ENCODE results near the gene DNAJC5G.
A peak's percentile ranks its signal among the peaks of the same experiment; 100 is the strongest.

The DNAJC5G gene

GRCh38 chr2:27307287-27307544 lies 32.0 kb downstream of the DNAJC5G start:
- no peaks in the 10 kb centered on the region for H3K9me3 ChIP-seq (ENCODE audit: control insufficient read depth, low read length)
- peaks cover 11% of the 10 kb centered on the region for H3K4me1 ChIP-seq (ENCODE audit: control insufficient read depth, insufficient read depth, low read length, poor library complexity, severe bottlenecking)
- H3K27me3 ChIP-seq (replicated peaks; ENCODE audit: control insufficient read depth, insufficient read depth, low read length, poor library complexity, severe bottlenecking) = peaks cover 14% of the 10 kb centered on the region
- no peak overlapping the region for H3K27ac ChIP-seq (ENCODE audit: insufficient read depth, low read length, poor library complexity, severe bottlenecking)
- peak overlapping the region; percentile 37 for H3K4me3 ChIP-seq (ENCODE audit: insufficient read depth, low read depth, low read length, poor library complexity, severe bottlenecking)
- no peak for DNase-seq
- peaks cover 4% of the 10 kb centered on the region for H3K36me3 ChIP-seq (ENCODE audit: control insufficient read depth, insufficient read depth, low read length)

- Histone ChIP-seq H3K4me3 (ENCODE audit: insufficient read depth, low read depth, low read length, poor library complexity, severe bottlenecking) (no peak overlapping the region), H3K27me3 (replicated peaks; ENCODE audit: control insufficient read depth, insufficient read depth, low read length, poor library complexity, severe bottlenecking) (peaks cover 14% of the 10 kb centered on the region), H3K27ac (ENCODE audit: insufficient read depth, low read length, poor library complexity, severe bottlenecking) (no peak overlapping the region), H3K9me3 (ENCODE audit: control insufficient read depth, low read length) (no peaks in the 10 kb centered on the region), H3K4me1 (ENCODE audit: control insufficient read depth, insufficient read depth, low read length, poor library complexity, severe bottlenecking) (peaks cover 11% of the 10 kb centered on the region), H3K36me3 (ENCODE audit: control insufficient read depth, insufficient read depth, low read length) (peaks cover 4% of the 10 kb centered on the region)
- DNase-seq = no peak
Observed at GRCh38 chr2:27307545-27308358, 32.5 kb downstream of the DNAJC5G start.

GRCh38 chr2:27308359-27308881 lies 33.2 kb downstream of the DNAJC5G start, which contains the start of gene UCN:
Gene UCN, minus strand, starts transcription at chr2:27308445. Its CDS starts 550 bp downstream, at chr2:27307895.
- H3K36me3 ChIP-seq (ENCODE audit: control insufficient read depth, insufficient read depth, low read length) = peaks cover 4% of the 10 kb centered on the region
- no peak within 1 kb of the TSS for H3K27ac ChIP-seq (ENCODE audit: insufficient read depth, low read length, poor library complexity, severe bottlenecking)
- no peak for DNase-seq
- H3K4me1 ChIP-seq (ENCODE audit: control insufficient read depth, insufficient read depth, low read length, poor library complexity, severe bottlenecking) = peaks cover 11% of the 10 kb centered on the region
- H3K27me3 ChIP-seq (replicated peaks; ENCODE audit: control insufficient read depth, insufficient read depth, low read length, poor library complexity, severe bottlenecking) = peaks cover 14% of the 10 kb centered on the region
- no peaks in the 10 kb centered on the region for H3K9me3 ChIP-seq (ENCODE audit: control insufficient read depth, low read length)
- no peak within 1 kb of the TSS for H3K4me3 ChIP-seq (ENCODE audit: insufficient read depth, low read depth, low read length, poor library complexity, severe bottlenecking)

GRCh38 chr2:27309651-27310050 lies 34.4 kb downstream of the DNAJC5G start:
- no peak for DNase-seq
- H3K4me3 ChIP-seq (ENCODE audit: insufficient read depth, low read depth, low read length, poor library complexity, severe bottlenecking) = no peak overlapping the region
- peaks cover 14% of the 10 kb centered on the region for H3K27me3 ChIP-seq (replicated peaks; ENCODE audit: control insufficient read depth, insufficient read depth, low read length, poor library complexity, severe bottlenecking)
- H3K36me3 ChIP-seq (ENCODE audit: control insufficient read depth, insufficient read depth, low read length) = peaks cover 4% of the 10 kb centered on the region
- peaks cover 11% of the 10 kb centered on the region for H3K4me1 ChIP-seq (ENCODE audit: control insufficient read depth, insufficient read depth, low read length, poor library complexity, severe bottlenecking)
- H3K27ac ChIP-seq (ENCODE audit: insufficient read depth, low read length, poor library complexity, severe bottlenecking) = no peak overlapping the region
- H3K9me3 ChIP-seq (ENCODE audit: control insufficient read depth, low read length) = no peaks in the 10 kb centered on the region

GRCh38 chr2:27312152-27312551 lies 36.9 kb downstream of the DNAJC5G start:
- peaks cover 4% of the 10 kb centered on the region for H3K36me3 ChIP-seq (ENCODE audit: control insufficient read depth, insufficient read depth, low read length)
- no peak overlapping the region for H3K27ac ChIP-seq (ENCODE audit: insufficient read depth, low read length, poor library complexity, severe bottlenecking)
- no peak for DNase-seq
- H3K4me1 ChIP-seq (ENCODE audit: control insufficient read depth, insufficient read depth, low read length, poor library complexity, severe bottlenecking) = peaks cover 1% of the 10 kb centered on the region
- H3K9me3 ChIP-seq (ENCODE audit: control insufficient read depth, low read length) = no peaks in the 10 kb centered on the region
- H3K27me3 ChIP-seq (replicated peaks; ENCODE audit: control insufficient read depth, insufficient read depth, low read length, poor library complexity, severe bottlenecking) = peaks cover under 1% of the 10 kb centered on the region
- no peak overlapping the region for H3K4me3 ChIP-seq (ENCODE audit: insufficient read depth, low read depth, low read length, poor library complexity, severe bottlenecking)

- no peaks in the 10 kb centered on the region for H3K4me1 ChIP-seq (ENCODE audit: control insufficient read depth, insufficient read depth, low read length, poor library complexity, severe bottlenecking)
- H3K9me3 ChIP-seq (ENCODE audit: control insufficient read depth, low read length) = no peaks in the 10 kb centered on the region
- no peak overlapping the region for H3K27ac ChIP-seq (ENCODE audit: insufficient read depth, low read length, poor library complexity, severe bottlenecking)
- H3K36me3 ChIP-seq (ENCODE audit: control insufficient read depth, insufficient read depth, low read length) = peaks cover 4% of the 10 kb centered on the region
- no peak overlapping the region for H3K4me3 ChIP-seq (ENCODE audit: insufficient read depth, low read depth, low read length, poor library complexity, severe bottlenecking)
- DNase-seq = no peak
- no peaks in the 10 kb centered on the region for H3K27me3 ChIP-seq (replicated peaks; ENCODE audit: control insufficient read depth, insufficient read depth, low read length, poor library complexity, severe bottlenecking)
Observed at GRCh38 chr2:27313882-27314645, 38.8 kb downstream of the DNAJC5G start.

- Histone ChIP-seq H3K4me3 (ENCODE audit: insufficient read depth, low read depth, low read length, poor library complexity, severe bottlenecking) (no peak overlapping the region), H3K36me3 (ENCODE audit: control insufficient read depth, insufficient read depth, low read length) (peaks cover 4% of the 10 kb centered on the region)
- no peak for DNase-seq
Observed at GRCh38 chr2:27314709-27315108, 39.5 kb downstream of the DNAJC5G start.

GRCh38 chr2:27315122-27315521 lies 39.9 kb downstream of the DNAJC5G start:
- Histone ChIP-seq H3K36me3 (ENCODE audit: control insufficient read depth, insufficient read depth, low read length) (peaks cover 4% of the 10 kb centered on the region), H3K27me3 (replicated peaks; ENCODE audit: control insufficient read depth, insufficient read depth, low read length, poor library complexity, severe bottlenecking) (no peaks in the 10 kb centered on the region), H3K4me3 (ENCODE audit: insufficient read depth, low read depth, low read length, poor library complexity, severe bottlenecking) (no peak overlapping the region), H3K27ac (ENCODE audit: insufficient read depth, low read length, poor library complexity, severe bottlenecking) (no peak overlapping the region), H3K4me1 (ENCODE audit: control insufficient read depth, insufficient read depth, low read length, poor library complexity, severe bottlenecking) (no peaks in the 10 kb centered on the region), H3K9me3 (ENCODE audit: control insufficient read depth, low read length) (no peaks in the 10 kb centered on the region)
- DNase-seq = no peak

More at GRCh38 chr2:27314709-27315108, 39.5 kb downstream of the DNAJC5G start:
- Histone ChIP-seq H3K27ac (ENCODE audit: insufficient read depth, low read length, poor library complexity, severe bottlenecking) (no peak overlapping the region), H3K9me3 (ENCODE audit: control insufficient read depth, low read length) (no peaks in the 10 kb centered on the region), H3K4me1 (ENCODE audit: control insufficient read depth, insufficient read depth, low read length, poor library complexity, severe bottlenecking) (no peaks in the 10 kb centered on the region), H3K27me3 (replicated peaks; ENCODE audit: control insufficient read depth, insufficient read depth, low read length, poor library complexity, severe bottlenecking) (no peaks in the 10 kb centered on the region)

GRCh38 chr2:27316655-27317412 lies 41.6 kb downstream of the DNAJC5G start:
- no peaks in the 10 kb centered on the region for H3K9me3 ChIP-seq (ENCODE audit: control insufficient read depth, low read length)
- H3K36me3 ChIP-seq (ENCODE audit: control insufficient read depth, insufficient read depth, low read length) = no peaks in the 10 kb centered on the region
- H3K4me1 ChIP-seq (ENCODE audit: control insufficient read depth, insufficient read depth, low read length, poor library complexity, severe bottlenecking) = peaks cover under 1% of the 10 kb centered on the region
- H3K27me3 ChIP-seq (replicated peaks; ENCODE audit: control insufficient read depth, insufficient read depth, low read length, poor library complexity, severe bottlenecking) = no peaks in the 10 kb centered on the region
- no peak for DNase-seq
- H3K27ac ChIP-seq (ENCODE audit: insufficient read depth, low read length, poor library complexity, severe bottlenecking) = no peak overlapping the region
- H3K4me3 ChIP-seq (ENCODE audit: insufficient read depth, low read depth, low read length, poor library complexity, severe bottlenecking) = no peak overlapping the region

Data from effector memory CD4-positive, alpha-beta T cell (primary cell).